HepG2 (cell line): ENCODE measurements around the gene SPTBN4. TPM values are rescaled to one million over a fixed set of nuclear protein-coding genes. Genes with fewer than 3 reads are reported as not detected.

Experiments
- ATAC-seq: fragments of 200-7000 bp; cut with Tn5 transposase; 3 replicates; pipeline ENCODE4 v1.9.1; 2020; ENCODE audit warnings: mild to moderate bottlenecking, moderate library complexity
- BruUV-seq: library from RNA; stranded (reverse); fragments of 400-500 nt; replicated peaks from 2 replicates; lab custom pipeline; 2021; lab: Mats Ljungman, UMichigan
- CTCF ChIA-PET: fragments of 300-600 bp; formaldehyde crosslinking; extraction: SDS; loops from one replicate; lab custom pipeline; 2021; ENCODE audit warnings: low total read pairs, inconsistent platforms, low intra/inter-chr PET ratio; lab: Yijun Ruan, JAX
- POLR2A ChIA-PET: fragments of 350-600 bp; sonication (Branson Sonifier 250); formaldehyde crosslinking; loops from one replicate; lab custom pipeline; 2020; ENCODE audit warnings: antibody characterized with exemption, inconsistent platforms; lab: Yijun Ruan, JAX
- DNase-seq: peaks from one replicate; pipeline ENCODE4 v3.0.0-alpha.2; 2015; ENCODE audit warnings: low spot score
- FAIRE-seq: peaks from 3 replicates; lab custom pipeline; 2011; peaks lifted over from hg19 to GRCh38; lab: Jason Lieb, UNC
- H2AFZ ChIP-seq: one replicate; pipeline ENCODE4 v1.6.1; 2011; ENCODE audit warnings: low read length, inconsistent platforms
- H3K27ac ChIP-seq: fragments of 300-600 bp; 3 replicates; pipeline ENCODE4 v1.8.0; 2011; ENCODE audit warnings: mixed run types, mild to moderate bottlenecking, mixed read lengths, low read length, inconsistent platforms; ENCODE audit not compliant: insufficient read depth; ENCODE audit errors: extremely low read length
- H3K27me3 ChIP-seq, 2 experiments: fragments of 200-600 bp in 1 of 2; 2 replicates in 1 of 2; 3 replicates in 1 of 2; pipeline versions ENCODE4 v1.6.0 to v1.8.0; 2011; ENCODE audit warnings: low read length in 2 of 2, mild to moderate bottlenecking in 2 of 2, moderate library complexity in 2 of 2, inconsistent platforms in 1 of 2; ENCODE audit not compliant: insufficient read depth in 2 of 2, control insufficient read depth in 1 of 2
- H3K36me3 ChIP-seq, 2 experiments: fragments of 200-600 bp in 1 of 2; replicated peaks in 1 of 2; 2 replicates in 1 of 2; 3 replicates in 1 of 2; pipeline versions ENCODE4 v1.5.1 to v1.8.0; 2011; ENCODE audit warnings: low read length in 2 of 2, inconsistent platforms in 1 of 2; ENCODE audit not compliant: insufficient read depth in 2 of 2, control insufficient read depth in 1 of 2
- H3K4me1 ChIP-seq: 2 replicates; pipeline ENCODE4 v1.5.1; 2012; ENCODE audit warnings: low read length, inconsistent platforms; ENCODE audit not compliant: insufficient read depth
- H3K4me2 ChIP-seq: 2 replicates; pipeline ENCODE4 v1.6.0; 2011; ENCODE audit warnings: low read depth, low read length, inconsistent platforms
- H3K4me3 ChIP-seq, 3 experiments: fragments of 200-600 bp in 1 of 3; sonication (generic), shearing (Covaris generic) in 1 of 3; replicated peaks in 1 of 3; 2 replicates each; pipeline ENCODE4 v1.5.1; 2011 to 2016; ENCODE audit warnings: low read length in 3 of 3, inconsistent platforms in 2 of 3, low read depth in 2 of 3, mild to moderate bottlenecking in 2 of 3, control low read depth in 1 of 3, mixed read lengths in 1 of 3; ENCODE audit not compliant: insufficient read depth in 1 of 3
- H3K79me2 ChIP-seq: one replicate; pipeline ENCODE4 v1.6.1; 2011; ENCODE audit warnings: low read length, inconsistent platforms; ENCODE audit not compliant: insufficient read depth
- H3K9ac ChIP-seq: 2 replicates; pipeline ENCODE4 v1.6.0; 2011; ENCODE audit warnings: mild to moderate bottlenecking, low read depth, low read length, inconsistent platforms; ENCODE audit not compliant: insufficient read depth
- H3K9me3 ChIP-seq: 2 replicates; pipeline ENCODE4 v1.5.1; 2012; ENCODE audit warnings: mild to moderate bottlenecking, low read length
- H4K20me1 ChIP-seq: 2 replicates; pipeline ENCODE4 v1.6.0; 2011; ENCODE audit warnings: inconsistent platforms, mild to moderate bottlenecking, low read length, moderate library complexity; ENCODE audit not compliant: insufficient read depth
- ATF4 ChIP-seq, 2 experiments: fragments of 450-650 bp in 1 of 2; sonication (generic) in 1 of 2; formaldehyde crosslinking; IDR thresholded peaks; 2 replicates each; pipeline versions ENCODE4 v1.5.0 to v1.8.0; 2020 to 2022; ENCODE audit warnings: mild to moderate bottlenecking in 1 of 2, missing genetic modification reagents in 1 of 2
- CTCF ChIP-seq: sonication (generic); formaldehyde crosslinking; IDR thresholded peaks from 2 replicates; pipeline ENCODE4 v1.5.0; 2020; ENCODE audit warnings: mild to moderate bottlenecking, missing genetic modification reagents, moderate library complexity
- FUBP1 ChIP-seq: sonication (generic); formaldehyde crosslinking; IDR thresholded peaks from 2 replicates; pipeline ENCODE4 v1.5.1; 2020; ENCODE audit warnings: missing genetic modification reagents, mild to moderate bottlenecking, borderline replicate concordance
- JUNB ChIP-seq: sonication (generic); formaldehyde crosslinking; IDR thresholded peaks from 2 replicates; pipeline ENCODE4 v1.8.0; 2022; ENCODE audit warnings: missing genetic modification reagents, mild to moderate bottlenecking, borderline replicate concordance
- KDM2A ChIP-seq: sonication (generic); formaldehyde crosslinking; IDR thresholded peaks from 2 replicates; pipeline ENCODE4 v1.4.0; 2020; ENCODE audit warnings: low read depth, missing genetic modification reagents, borderline replicate concordance
- MEIS1 ChIP-seq: sonication (generic); formaldehyde crosslinking; IDR thresholded peaks from 2 replicates; pipeline ENCODE4 v1.9.0; 2021; ENCODE audit warnings: mild to moderate bottlenecking, missing genetic modification reagents, moderate library complexity, borderline replicate concordance
- MYC ChIP-seq: sonication (generic); formaldehyde crosslinking; IDR thresholded peaks from 2 replicates; pipeline ENCODE4 v1.9.0; 2021; ENCODE audit warnings: missing genetic modification reagents, borderline replicate concordance
- NR1H2 ChIP-seq: sonication (generic); formaldehyde crosslinking; IDR thresholded peaks from 2 replicates; pipeline ENCODE4 v1.8.1; 2022; ENCODE audit warnings: low read depth, missing genetic modification reagents, borderline replicate concordance
- PITX1 ChIP-seq: sonication (generic); formaldehyde crosslinking; IDR thresholded peaks from 2 replicates; pipeline ENCODE4 v1.5.1; 2020; ENCODE audit warnings: mild to moderate bottlenecking, missing genetic modification reagents
- SALL2 ChIP-seq: sonication (generic); formaldehyde crosslinking; IDR thresholded peaks from 2 replicates; pipeline ENCODE4 v1.8.1; 2023; ENCODE audit warnings: mild to moderate bottlenecking, missing genetic modification reagents, inconsistent platforms
- SMC3 ChIP-seq: IDR thresholded peaks from 2 replicates; pipeline ENCODE4 v1.6.1; 2011; ENCODE audit warnings: low read length, improper control_type of control experiment
- SP140L ChIP-seq: sonication (generic); formaldehyde crosslinking; IDR thresholded peaks from 2 replicates; pipeline ENCODE4 v1.4.0; 2020; ENCODE audit warnings: missing genetic modification reagents, borderline replicate concordance
- ZBTB25 ChIP-seq: IDR thresholded peaks from 2 replicates; pipeline ENCODE4 v1.6.1; 2018; ENCODE audit warnings: missing genetic modification reagents
- ZFP1 ChIP-seq: IDR thresholded peaks from 2 replicates; pipeline ENCODE4 v1.6.1; 2016
- ZNF337 ChIP-seq: sonication (generic); formaldehyde crosslinking; IDR thresholded peaks from 2 replicates; pipeline ENCODE4 v1.5.1; 2020; ENCODE audit warnings: missing genetic modification reagents, low read depth, mild to moderate bottlenecking, borderline replicate concordance
- ZNF546 ChIP-seq: sonication (generic); formaldehyde crosslinking; conservative IDR thresholded peaks from 2 replicates; pipeline ENCODE4 v1.8.1; 2023; ENCODE audit warnings: mild to moderate bottlenecking, missing genetic modification reagents
- ZNF563 ChIP-seq: sonication (generic); formaldehyde crosslinking; IDR thresholded peaks from 2 replicates; pipeline ENCODE4 v1.8.0; 2022; ENCODE audit warnings: mild to moderate bottlenecking, moderate library complexity, missing genetic modification reagents
- ZNF749 ChIP-seq: sonication (generic); formaldehyde crosslinking; IDR thresholded peaks from 2 replicates; pipeline ENCODE4 v1.8.0; 2022; ENCODE audit warnings: mild to moderate bottlenecking, missing genetic modification reagents, moderate library complexity, borderline replicate concordance
- ZNF841 ChIP-seq: sonication (generic); formaldehyde crosslinking; IDR thresholded peaks from 2 replicates; pipeline ENCODE4 v1.8.1; 2023; ENCODE audit warnings: missing genetic modification reagents, borderline replicate concordance
- WGBS: methylation state at CpG from one replicate; pipeline ENCODE4 v1.1.6; 2017; ENCODE audit warnings: low lambda C conversion rate; 5-methylcytosine and 5-hydroxymethylcytosine counted together
- in situ Hi-C: cut with HindIII; loops from 2 replicates; pipeline ENCODE4 v1.10.0; 2017; ENCODE audit warnings: low pct_unique_long_range_greater_than_20kb; ENCODE audit not compliant: extremely low pct_ligation_motif_present
- intact Hi-C: fragments of 100-400 bp; cut with micrococcal nuclease; formaldehyde crosslinking; loops from one replicate; pipeline ENCODE4 v1.10.0; 2022; ENCODE audit not compliant: unreplicated experiment
- polyA plus RNA-seq, 8 experiments: library from polyadenylated mRNA; depleted of rRNA in 3 of 8; stranded (reverse) in 7 of 8; unstranded in 1 of 8; fragments of >200 nt; fragmentation: Illumina TruSeq in 4 of 8; extraction: Trizol in 4 of 8; gene quantifications; 2 replicates each; pipeline versions ENCODE4 v1.2.1 to v1.2.3, GENCODE V29; 2011 to 2016; ENCODE audit warnings: low read depth in 4 of 8, missing spikeins in 1 of 8, mixed read lengths in 1 of 8; ENCODE audit not compliant: insufficient read depth in 1 of 8
- total RNA-seq, 5 experiments: library from RNA; depleted of rRNA; stranded (reverse); fragments of >200 nt; fragmentation: Illumina TruSeq; extraction: Trizol; gene quantifications; 2 replicates each; pipeline ENCODE4 v1.2.3, GENCODE V29; 2016; ENCODE audit warnings: low read depth in 1 of 5

Gene SPTBN4
- total and polyA plus RNA-seq, 2 of the 13 experiments (the other 11 are each of a cell fraction or from before 2014, with no cell fraction given) = 0.11 TPM

GRCh38 chr19:40444825-40445312, 21.9 kb upstream of the SPTBN4 start:
- in situ Hi-C loops = no loop called here
- Histone ChIP-seq H3K27ac (peak overlapping the region; percentile 98), H3K9me3 (no peaks in the 10 kb centered on the region), H3K36me3 (peaks cover 9 to 25% of the 10 kb centered on the region in 2 experiments; a peak in 4 of 5 replicates), H4K20me1 (peaks cover 13% of the 10 kb centered on the region), H3K4me3 (peak overlapping the region; percentile 88 to 99 (median 92)), H3K9ac (peak overlapping the region; percentile 100), H3K4me1 (peaks cover 12% of the 10 kb centered on the region), H2AFZ (peak overlapping the region; percentile 99), H3K79me2 (peaks cover 27% of the 10 kb centered on the region), H3K27me3 (peaks cover 0 to 5% of the 10 kb centered on the region in 2 experiments; a peak in 1 of 5 replicates), H3K4me2 (peak overlapping the region; percentile 96)
- ChIA-PET POLR2A (interaction anchor here (0.8 to 4.6 kb wide), 5 partner anchors 10 to 24 kb away, joined by 3 to 80 read pairs (median 46); partner anchors contain the start of genes BLVRB and SERTAD1), CTCF (interaction anchor here (0.9 kb wide), 2 partner anchors 19 to 24 kb away, joined by 4 to 5 read pairs; partner anchors contain the start of gene SERTAD1)
- ATAC-seq (no peak), FAIRE-seq (no peak), DNase-seq (no peak)
- TSS peak; percentile 73 for BruUV-seq
- WGBS = 25% methylated on average over 16 of the region's 18 CpGs
- intact Hi-C loops = loop anchor here (2.0 to 5.0 kb wide), 3 partner anchors 20 to 1043 kb away; partner anchors contain the start of gene BLVRB
- no peak for TF ChIP-seq ZNF337
- TF ChIP-seq ZBTB25 = no peak
- TF ChIP-seq ATF4 (CRISPR knock-in tag; IDR thresholded peaks at IDR 0.05) = no peak
- TF ChIP-seq SMC3 = peak; percentile 64
- no peak for TF ChIP-seq NR1H2 (CRISPR knock-in tag)
- TF ChIP-seq MEIS1 (CRISPR knock-in tag) = no peak
- TF ChIP-seq SP140L = no peak
- no peak for TF ChIP-seq JUNB (CRISPR knock-in tag)
- peak; percentile 78 for TF ChIP-seq CTCF (CRISPR knock-in tag)
- TF ChIP-seq FUBP1 (CRISPR knock-in tag) = no peak
- TF ChIP-seq ZFP1 (CRISPR knock-in tag) = no peak
- TF ChIP-seq ZNF546 = no peak
- TF ChIP-seq MYC = no peak
- peak; percentile 75; the same call in 1 of the 2 replicates for TF ChIP-seq PITX1 (CRISPR knock-in tag)
- no peak for TF ChIP-seq SALL2 (CRISPR knock-in tag)
- no peak for TF ChIP-seq ZNF749 (CRISPR knock-in tag)
- no peak for TF ChIP-seq KDM2A (CRISPR knock-in tag)
- TF ChIP-seq ZNF563 (CRISPR knock-in tag) = no peak
- TF ChIP-seq ZNF841 (CRISPR knock-in tag) = no peak
